ENCODE results near the gene CCDC141. TPM values are rescaled to one million over a fixed set of nuclear protein-coding genes. Genes with fewer than 3 reads are reported as not detected.
A peak's percentile ranks its signal among the peaks of the same experiment; 100 is the strongest.

Gene CCDC141
- total RNA-seq, 1 donor: not detected

- DNase-seq (ENCODE audit: low read depth): no peak
- no peak for TF ChIP-seq CTCF (IDR thresholded peaks at IDR 0.05; ENCODE audit: insufficient read depth, low read depth, low read length)
- no peak overlapping the region for H3K4me3 ChIP-seq (ENCODE audit: low read depth, low read length)
These were observed 132.4 kb downstream of the CCDC141 start for GRCh38 chr2:178917555-178917954.

GRCh38 chr2:178915423-178916173 is 134.3 kb downstream of the CCDC141 start:
- DNase-seq (ENCODE audit: low read depth): no peak
- no peak overlapping the region for H3K4me3 ChIP-seq (ENCODE audit: low read depth, low read length)
- TF ChIP-seq CTCF (IDR thresholded peaks at IDR 0.05; ENCODE audit: insufficient read depth, low read depth, low read length): no peak

GRCh38 chr2:178914259-178914849 is 135.6 kb downstream of the CCDC141 start:
- TF ChIP-seq CTCF (IDR thresholded peaks at IDR 0.05; ENCODE audit: insufficient read depth, low read depth, low read length): peak; percentile 93
- no peak overlapping the region for H3K4me3 ChIP-seq (ENCODE audit: low read depth, low read length)
- DNase-seq (ENCODE audit: low read depth): peak; percentile 78

GRCh38 chr2:178913049-178913441 is 136.9 kb downstream of the CCDC141 start:
- TF ChIP-seq CTCF (IDR thresholded peaks at IDR 0.05; ENCODE audit: insufficient read depth, low read depth, low read length): no peak
- H3K4me3 ChIP-seq (ENCODE audit: low read depth, low read length): no peak overlapping the region
- no peak for DNase-seq (ENCODE audit: low read depth)

GRCh38 chr2:178912416-178913048 is 137.4 kb downstream of the CCDC141 start:
- TF ChIP-seq CTCF (IDR thresholded peaks at IDR 0.05; ENCODE audit: insufficient read depth, low read depth, low read length): no peak
- no peak for DNase-seq (ENCODE audit: low read depth)
- H3K4me3 ChIP-seq (ENCODE audit: low read depth, low read length): no peak overlapping the region

GRCh38 chr2:178911039-178911438 is 138.9 kb downstream of the CCDC141 start:
- no peak for TF ChIP-seq CTCF (IDR thresholded peaks at IDR 0.05; ENCODE audit: insufficient read depth, low read depth, low read length)
- no peak for DNase-seq (ENCODE audit: low read depth)
- no peak overlapping the region for H3K4me3 ChIP-seq (ENCODE audit: low read depth, low read length)
